ENCODE measurements around the gene PLCXD1.
"Not testable (repeated sequence)": the region's sequence is repeated elsewhere in the genome, so short reads cannot be mapped to it uniquely, and the experiment has no call there.

PLCXD1 gene

GRCh38 chrX:264006-264405, 17.2 kb upstream of the PLCXD1 start:
- DNase-seq = not testable (repeated sequence)

GRCh38 chrX:264634-265455, 16.3 kb upstream of the PLCXD1 start:
- DNase-seq = no peak

DNA sequence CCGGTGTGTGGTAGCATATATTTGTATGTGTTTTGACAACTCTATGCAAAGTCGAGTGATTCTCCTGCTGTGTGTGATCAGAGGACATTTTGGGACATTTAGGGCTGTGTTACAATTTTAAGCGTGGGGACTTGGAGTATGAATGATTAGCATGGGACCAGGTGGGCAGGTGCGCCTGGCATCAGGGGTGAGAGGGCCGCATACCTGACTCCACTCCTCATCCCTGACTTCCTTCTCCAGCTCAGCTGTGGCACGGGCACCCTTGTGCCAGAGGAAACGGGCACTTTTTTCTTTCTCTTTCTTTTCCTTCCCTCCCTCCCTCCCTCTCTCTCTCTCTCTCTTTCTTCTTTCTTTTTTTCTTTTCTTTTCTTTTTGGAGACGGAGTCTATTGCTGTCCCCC, 15.7 kb upstream of the PLCXD1 start:
- no peak for DNase-seq

GRCh38 chrX:267771-268261, 13.4 kb upstream of the PLCXD1 start:
- no peak for DNase-seq

- no peak for DNase-seq
Observed at GRCh38 chrX:270848-271367, 10.3 kb upstream of the PLCXD1 start.

DNA sequence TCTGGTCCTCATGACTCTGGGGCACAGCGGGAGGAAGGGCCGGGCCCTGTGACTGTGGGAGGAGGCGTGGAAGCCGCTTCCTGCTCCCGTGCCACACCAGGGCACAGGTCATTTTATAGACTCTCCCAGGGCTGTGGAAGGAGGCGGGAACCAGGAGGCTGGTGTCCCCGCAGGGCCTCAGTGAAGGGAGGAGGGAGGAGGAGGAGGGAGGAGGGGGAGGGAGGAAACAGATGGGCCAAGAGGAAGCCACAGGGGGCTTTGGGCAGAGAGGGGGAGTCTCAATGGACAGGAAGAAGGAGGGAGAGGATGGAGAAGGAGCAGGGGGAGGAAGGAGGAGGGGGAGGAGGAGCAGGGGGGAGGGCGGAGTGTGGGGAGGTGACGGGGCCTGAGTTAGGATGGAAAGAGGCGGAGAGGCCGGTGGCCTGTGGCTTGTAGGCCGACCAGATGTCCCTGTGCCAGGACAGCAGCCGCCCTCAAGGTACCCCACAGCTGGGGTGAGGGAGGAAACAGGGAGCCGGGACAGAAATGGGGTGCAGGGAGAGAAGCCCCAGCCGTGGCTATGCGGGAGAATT, 6.2 kb upstream of the PLCXD1 start:
- no peak for DNase-seq

- DNase-seq = no peak
Observed at GRCh38 chrX:275476-275966, 5.7 kb upstream of the PLCXD1 start.

GRCh38 chrX:275967-276580, 5.1 kb upstream of the PLCXD1 start:
- no peak for DNase-seq

DNA sequence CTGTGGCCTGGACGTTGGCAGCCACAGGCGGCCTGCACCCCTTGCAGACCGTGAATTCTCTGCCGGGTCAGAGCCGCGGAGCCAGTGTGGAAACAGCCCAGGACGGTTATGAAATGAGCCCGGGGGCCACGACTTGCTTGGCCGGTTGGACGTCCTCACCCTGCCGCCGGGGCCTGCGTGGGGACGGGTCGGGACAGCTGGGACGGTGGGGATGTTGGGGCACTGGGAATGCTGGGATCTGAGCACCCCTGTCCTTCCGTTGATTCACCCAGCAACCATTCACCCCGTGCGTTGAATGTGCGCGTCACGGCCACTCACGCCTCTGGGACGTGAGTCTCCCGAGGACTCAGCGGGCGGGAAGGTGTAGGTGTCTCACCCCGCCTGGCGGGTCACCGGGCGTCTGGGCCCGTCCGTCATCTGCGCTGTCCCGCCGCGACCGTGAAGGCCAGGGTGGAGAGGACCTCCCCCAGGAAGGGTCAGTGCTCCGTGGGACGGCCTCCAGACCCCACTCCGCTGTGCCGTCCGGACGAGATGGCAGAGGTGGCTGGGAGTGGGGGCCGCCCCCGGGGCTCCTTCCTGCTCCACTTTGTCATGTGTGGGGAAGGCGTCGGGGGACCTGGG, 4.5 kb upstream of the PLCXD1 start:
- DNase-seq = no peak

- DNase-seq = not testable (repeated sequence)
Observed at GRCh38 chrX:279757-280604, 1.2 kb upstream of the PLCXD1 start.

GRCh38 chrX:280722-281121, 459 bp upstream of the PLCXD1 start:
- DNase-seq = not testable (repeated sequence)

- not testable (repeated sequence) for DNase-seq
Observed at GRCh38 chrX:282000-282681, 960 bp downstream of the PLCXD1 start.

GRCh38 chrX:283115-283845, 2.1 kb downstream of the PLCXD1 start:
- DNase-seq = no peak

- DNase-seq = no peak
Observed at GRCh38 chrX:285076-285677, 4.0 kb downstream of the PLCXD1 start.

- no peak for DNase-seq
Observed at GRCh38 chrX:287670-288069, 6.5 kb downstream of the PLCXD1 start.

- DNase-seq = no peak
Observed at GRCh38 chrX:288561-288991, 7.4 kb downstream of the PLCXD1 start.

- no peak for DNase-seq
Observed at GRCh38 chrX:290476-291166, 9.4 kb downstream of the PLCXD1 start.

DNA sequence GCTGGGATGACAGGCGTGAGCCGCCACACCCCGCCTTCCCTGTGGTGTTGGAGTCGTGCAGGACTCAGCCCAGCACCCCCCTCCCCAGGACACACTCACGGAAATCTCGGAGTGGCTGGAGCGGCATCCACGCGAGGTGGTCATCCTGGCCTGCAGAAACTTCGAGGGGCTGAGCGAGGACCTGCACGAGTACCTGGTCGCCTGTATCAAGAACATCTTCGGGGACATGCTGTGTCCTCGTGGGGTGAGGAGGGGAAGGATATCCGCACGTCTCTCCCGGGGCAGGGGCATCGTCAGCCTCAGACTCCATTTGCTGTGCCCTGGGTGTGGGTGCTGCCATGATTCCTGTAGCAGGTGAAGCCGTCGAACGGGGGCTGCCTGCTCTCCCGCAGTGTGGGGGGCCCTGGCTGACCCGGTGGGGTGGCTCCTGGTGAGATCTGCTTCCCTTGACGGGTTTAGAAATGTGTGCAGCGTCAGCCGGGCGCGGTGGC, 10.3 kb downstream of the PLCXD1 start:
- DNase-seq = no peak
